Keratinocyte (primary cell): Measurements from ENCODE around the gene CRTC3. TPM values are rescaled to one million over a fixed set of nuclear protein-coding genes. Genes with fewer than 3 reads are reported as not detected.

Source experiments
- DNase-seq: peaks from one replicate; pipeline ENCODE4 v3.0.0-alpha.2; 2011; ENCODE audit warnings: low read depth, missing footprints, low spot score
- FAIRE-seq: peaks from 2 replicates; lab custom pipeline; 2011; peaks lifted over from hg19 to GRCh38; lab: Jason Lieb, UNC
- H2AFZ ChIP-seq: 2 replicates; pipeline ENCODE4 v1.6.0; 2012; ENCODE audit warnings: low read length, control low read depth, inconsistent platforms; ENCODE audit not compliant: control insufficient read depth
- H3K27ac ChIP-seq: 2 replicates; pipeline ENCODE4 v1.5.1; 2011; ENCODE audit warnings: low read length; ENCODE audit not compliant: control insufficient read depth, insufficient read depth
- H3K27me3 ChIP-seq: 3 replicates; pipeline ENCODE4 v1.6.0; 2011; ENCODE audit warnings: low read length; ENCODE audit not compliant: control insufficient read depth, insufficient read depth; ENCODE audit errors: extremely low read depth
- H3K36me3 ChIP-seq, 2 experiments: 2 replicates in 1 of 2; 3 replicates in 1 of 2; pipeline ENCODE4 v1.5.1; 2011; ENCODE audit warnings: low read length in 2 of 2, mild to moderate bottlenecking in 1 of 2; ENCODE audit not compliant: control insufficient read depth in 2 of 2, insufficient read depth in 2 of 2; ENCODE audit errors: extremely low read depth in 1 of 2
- H3K4me1 ChIP-seq: 3 replicates; pipeline ENCODE4 v1.5.1; 2011; ENCODE audit warnings: low read length; ENCODE audit not compliant: control insufficient read depth, insufficient read depth; ENCODE audit errors: extremely low read depth
- H3K4me2 ChIP-seq: 3 replicates; pipeline ENCODE4 v1.6.0; 2011; ENCODE audit warnings: low read depth, low read length; ENCODE audit not compliant: control insufficient read depth, insufficient read depth; ENCODE audit errors: extremely low read depth
- H3K4me3 ChIP-seq, 3 experiments: fragments of 200-600 bp in 1 of 3; sonication (generic) in 1 of 3; 2 replicates in 2 of 3; 3 replicates in 1 of 3; pipeline ENCODE4 v1.5.1; 2011 to 2016; ENCODE audit warnings: low read length in 3 of 3, mild to moderate bottlenecking in 3 of 3, control low read depth in 2 of 3, inconsistent platforms in 1 of 3, low read depth in 1 of 3, mixed read lengths in 1 of 3, mixed run types in 1 of 3, moderate library complexity in 1 of 3; ENCODE audit not compliant: control insufficient read depth in 2 of 3, insufficient read depth in 2 of 3; ENCODE audit errors: extremely low read depth in 1 of 3
- H3K79me2 ChIP-seq: 2 replicates; pipeline ENCODE4 v1.6.0; 2012; ENCODE audit warnings: low read length; ENCODE audit not compliant: control insufficient read depth, insufficient read depth
- H3K9ac ChIP-seq: 3 replicates; pipeline ENCODE4 v1.6.0; 2011; ENCODE audit warnings: low read length; ENCODE audit not compliant: control insufficient read depth, insufficient read depth; ENCODE audit errors: extremely low read depth
- H3K9me1 ChIP-seq: 3 replicates; pipeline ENCODE4 v1.6.0; 2011; ENCODE audit warnings: low read length; ENCODE audit not compliant: control insufficient read depth, insufficient read depth; ENCODE audit errors: extremely low read depth
- H3K9me3 ChIP-seq: 2 replicates; pipeline ENCODE4 v1.5.1; 2012; ENCODE audit warnings: low read depth, low read length; ENCODE audit not compliant: control insufficient read depth
- H4K20me1 ChIP-seq: 3 replicates; pipeline ENCODE4 v1.6.0; 2011; ENCODE audit warnings: low read length; ENCODE audit not compliant: control insufficient read depth, insufficient read depth; ENCODE audit errors: extremely low read depth
- CTCF ChIP-seq, 3 experiments: IDR thresholded peaks in 1 of 3; conservative IDR thresholded peaks in 1 of 3; optimal IDR thresholded peaks in 1 of 3; 2 replicates in 2 of 3; 3 replicates in 1 of 3; pipeline versions ENCODE3 to v1.5.1; 2011; ENCODE audit warnings: low read length in 3 of 3, mild to moderate bottlenecking in 3 of 3, moderate library complexity in 2 of 3, control low read depth in 1 of 3, inconsistent platforms in 1 of 3; ENCODE audit not compliant: insufficient read depth in 2 of 3; ENCODE audit errors: extremely low read depth in 1 of 3
- EZH2 ChIP-seq: IDR thresholded peaks from one replicate; pipeline ENCODE4 v1.6.1; 2012; ENCODE audit warnings: inconsistent platforms, mild to moderate bottlenecking, low read length, moderate library complexity
- dilution Hi-C: fragments of 300-500 bp; cut with MboI; formaldehyde crosslinking; loops from one replicate; pipeline ENCODE4 v1.7.0; 2020; ENCODE audit warnings: low sequenced_read_pairs; ENCODE audit not compliant: extremely low pct_ligation_motif_present
- polyA plus RNA-seq, 5 experiments: library from polyadenylated mRNA; depleted of rRNA in 3 of 5; stranded (reverse) in 3 of 5; stranded (forward) in 1 of 5; unstranded in 1 of 5; fragments of >200 nt; gene quantifications; 1 replicate in 1 of 5; 2 replicates in 3 of 5; 3 replicates in 1 of 5; pipeline versions ENCODE4 v1.2.1 to v1.2.3, GENCODE V29; 2011 to 2012; ENCODE audit warnings: missing spikeins in 2 of 5, low read depth in 1 of 5, low replicate concordance in 1 of 5

The CRTC3 gene
- polyA plus RNA-seq, 1 donor (not counting 4 experiments of a cell fraction or from before 2014, with no cell fraction given), result 11.9 TPM

- dilution Hi-C loops, result no loop called here
- Histone ChIP-seq H3K79me2 (no peaks in the 10 kb centered on the region), H2AFZ (no peak overlapping the region), H3K36me3 (peaks cover 2 to 8% of the 10 kb centered on the region in 2 experiments), H3K4me3 (no peak overlapping the region), H4K20me1 (no peaks in the 10 kb centered on the region), H3K27ac (no peak overlapping the region), H3K4me2 (no peak overlapping the region), H3K9ac (no peak overlapping the region), H3K27me3 (no peaks in the 10 kb centered on the region), H3K9me3 (no peaks in the 10 kb centered on the region), H3K9me1 (no peaks in the 10 kb centered on the region), H3K4me1 (no peaks in the 10 kb centered on the region)
- no peak for FAIRE-seq
- DNase-seq, result no peak
- TF ChIP-seq CTCF (optimal IDR thresholded peaks at IDR 0.05 in 1 of 3, IDR thresholded peaks at IDR 0.05 in 1 of 3, conservative IDR thresholded peaks at IDR 0.05 in 1 of 3; ENCODE audit: extremely low read depth in 1 of 3, insufficient read depth in 2 of 3, low read length in 3 of 3) (no peak), EZH2 (no peak)
Observed at GRCh38 chr15:90610190-90610589, 80.5 kb downstream of the CRTC3 start.

- Histone ChIP-seq H3K9me1 (no peaks in the 10 kb centered on the region), H4K20me1 (no peaks in the 10 kb centered on the region), H3K9ac (no peak overlapping the region), H3K79me2 (no peaks in the 10 kb centered on the region), H2AFZ (no peak overlapping the region), H3K27me3 (no peaks in the 10 kb centered on the region), H3K9me3 (no peaks in the 10 kb centered on the region), H3K4me3 (no peak overlapping the region), H3K27ac (no peak overlapping the region), H3K4me2 (no peak overlapping the region), H3K4me1 (no peaks in the 10 kb centered on the region), H3K36me3 (peaks cover 2 to 8% of the 10 kb centered on the region in 2 experiments)
- dilution Hi-C loops, result no loop called here
- TF ChIP-seq CTCF (optimal IDR thresholded peaks at IDR 0.05 in 1 of 3, IDR thresholded peaks at IDR 0.05 in 1 of 3, conservative IDR thresholded peaks at IDR 0.05 in 1 of 3; ENCODE audit: extremely low read depth in 1 of 3, insufficient read depth in 2 of 3, low read length in 3 of 3), result no peak
- no peak for TF ChIP-seq EZH2
- FAIRE-seq, result no peak
- no peak for DNase-seq
Observed at GRCh38 chr15:90611157-90611556, 81.4 kb downstream of the CRTC3 start.
